Omental fat pad (tissue), 4 donors: Measurements from ENCODE around the gene KIFBP. TPM values are rescaled to one million over a fixed set of nuclear protein-coding genes. Genes with fewer than 3 reads are reported as not detected.

Experiments
- ATAC-seq: fragments of 150-250 bp; one replicate; pipeline ENCODE4 v1.9.1; 2016; ENCODE audit warnings: mild to moderate bottlenecking, moderate library complexity; ENCODE audit not compliant: low FRiP score
- DNase-seq: peaks from one replicate; pipeline ENCODE4 v3.0.0-alpha.2; 2019; ENCODE audit warnings: low spot score
- CTCF ChIP-seq, 3 donors: fragments of 450-650 bp; IDR thresholded peaks; one replicate each; pipeline ENCODE4 v1.5.1; 2016 to 2017; ENCODE audit warnings: antibody characterized with exemption in 3 of 3, mild to moderate bottlenecking in 3 of 3, moderate library complexity in 2 of 3
- total RNA-seq, 4 donors: library from RNA; depleted of rRNA; stranded (reverse); fragments of >200 nt; gene quantifications; one replicate each; pipeline ENCODE4 v1.1.0, GENCODE V29; 2016

The KIFBP gene
- total RNA-seq, 4 donors from 2014 or later, result 25.0 to 36.4 (median 34.7) TPM

- DNase-seq, result no peak
- TF ChIP-seq CTCF (IDR thresholded peaks at IDR 0.05), result no peak
- ATAC-seq, result no peak
Observed at GRCh38 chr10:69065406-69066361, 77.1 kb downstream of the KIFBP start.

Other genes with a start within 250 kb of the KIFBP start
- 10 to 100 TPM in 1 of 4 donors, 1 to 10 TPM in 3; 3.2 to 16.0 (median 5.0) TPM for gene STOX1, start 161.3 kb upstream of the KIFBP start, total RNA-seq
- gene DDX50, start 87.5 kb upstream of the KIFBP start, total RNA-seq, result 10 to 100 TPM; 25.4 to 39.0 (median 30.1) TPM
- 100 to 1,000 TPM in 2 of 4 donors, 10 to 100 TPM in 2; 46.0 to 340 (median 92.6) TPM for gene DDX21, start 32.6 kb upstream of the KIFBP start, total RNA-seq
- 100 to 1,000 TPM; 289 to 481 (median 419) TPM for gene SRGN, start 99.3 kb downstream of the KIFBP start, total RNA-seq
- 10 to 100 TPM; 35.5 to 46.8 (median 37.1) TPM for gene VPS26A, start 135.4 kb downstream of the KIFBP start, total RNA-seq
- gene SUPV3L1, start 191.4 kb downstream of the KIFBP start, total RNA-seq, result 10 to 100 TPM; 13.7 to 50.6 (median 22.0) TPM
- gene HKDC1, start 231.5 kb downstream of the KIFBP start, total RNA-seq, result under 1 TPM in 2 of 4 donors, not detected in 2; 0.13 to 0.46 TPM